Skin epidermis (tissue), 12 donors: ENCODE results near the gene RABAC1.
A peak's percentile ranks its signal among the peaks of the same experiment; 100 is the strongest.

Source experiments
- H3K27ac ChIP-seq, 21 experiments: fragments of 200-600 bp; sonication (generic) in 11 of 21; one replicate each; pipeline ENCODE4 v1.5.0; 2020; ENCODE audit warnings: mild to moderate bottlenecking in 3 of 21, inconsistent platforms in 2 of 21, moderate library complexity in 2 of 21
- H3K4me3 ChIP-seq, 7 experiments: fragments of 200-600 bp; sonication (generic) in 2 of 7; one replicate each; pipeline ENCODE4 v1.5.0; 2020; ENCODE audit warnings: inconsistent platforms in 2 of 7, mild to moderate bottlenecking in 2 of 7, moderate library complexity in 1 of 7

The RABAC1 gene

GRCh38 chr19:41932259-41932719 lies 26.8 kb downstream of the RABAC1 start:
- H3K27ac ChIP-seq, result no peak overlapping the region
- no peak overlapping the region for H3K4me3 ChIP-seq

GRCh38 chr19:41930926-41931592 lies 28.1 kb downstream of the RABAC1 start:
- H3K4me3 ChIP-seq, result no peak overlapping the region

GRCh38 chr19:41930322-41930722 lies 28.8 kb downstream of the RABAC1 start:
- Histone ChIP-seq H3K27ac (no peak overlapping the region), H3K4me3 (no peak overlapping the region)

More at GRCh38 chr19:41930926-41931592, 28.1 kb downstream of the RABAC1 start:
- H3K27ac ChIP-seq, result no peak overlapping the region

GRCh38 chr19:41929536-41930071 lies 29.5 kb downstream of the RABAC1 start:
- Histone ChIP-seq H3K4me3 (no peak overlapping the region), H3K27ac (no peak overlapping the region)

DNA sequence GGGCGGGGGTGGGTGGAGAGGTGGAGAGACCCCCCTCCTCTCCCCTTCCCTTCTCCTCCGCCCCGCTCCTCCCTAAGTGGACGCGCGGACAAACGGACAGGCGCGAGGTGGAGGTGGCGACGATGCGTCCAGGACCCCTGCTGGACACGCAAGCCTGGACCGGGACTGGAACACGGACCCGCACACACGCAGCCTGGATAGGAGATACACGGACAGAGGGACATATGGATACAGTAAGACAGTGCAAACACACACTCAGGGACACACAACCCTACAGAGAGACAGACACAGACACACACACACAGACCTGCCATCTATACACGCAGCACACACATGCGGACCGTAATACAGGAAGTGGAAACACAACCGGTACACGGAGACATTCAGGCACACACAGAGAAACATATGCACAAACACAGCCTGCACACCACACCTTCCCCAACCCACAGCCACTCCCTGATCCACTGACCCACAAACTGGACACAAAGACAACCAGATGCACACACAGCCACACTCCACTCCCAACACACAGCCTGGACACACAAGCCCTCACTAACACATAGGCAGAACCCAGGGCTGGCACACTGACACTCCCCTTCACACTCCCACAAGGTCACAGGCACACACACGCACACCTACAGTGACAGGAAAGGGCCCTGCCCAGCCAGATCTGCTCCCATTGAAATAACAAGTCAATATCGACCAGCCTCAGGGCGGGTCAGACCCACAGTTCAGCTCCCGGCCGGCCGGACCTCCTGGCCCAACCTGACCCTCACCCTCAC lies 30.2 kb downstream of the RABAC1 start:
- Histone ChIP-seq H3K27ac (peak overlapping the region in 3 of 21 experiments; percentile 12 to 59 (median 57)), H3K4me3 (peak overlapping the region; percentile 23 to 43 (median 37))

GRCh38 chr19:41928221-41928683 lies 30.9 kb downstream of the RABAC1 start, which contains the start of gene ERFL:
Gene ERFL (minus strand): TSS chr19:41928449. CDS start chr19:41912919, 15,530 bp downstream.
- Histone ChIP-seq H3K27ac (peak within 1 kb of the TSS in 6 of 21 experiments; percentile 9 to 59 (median 14)), H3K4me3 (peak within 1 kb of the TSS; percentile 23 to 43 (median 37))

DNA sequence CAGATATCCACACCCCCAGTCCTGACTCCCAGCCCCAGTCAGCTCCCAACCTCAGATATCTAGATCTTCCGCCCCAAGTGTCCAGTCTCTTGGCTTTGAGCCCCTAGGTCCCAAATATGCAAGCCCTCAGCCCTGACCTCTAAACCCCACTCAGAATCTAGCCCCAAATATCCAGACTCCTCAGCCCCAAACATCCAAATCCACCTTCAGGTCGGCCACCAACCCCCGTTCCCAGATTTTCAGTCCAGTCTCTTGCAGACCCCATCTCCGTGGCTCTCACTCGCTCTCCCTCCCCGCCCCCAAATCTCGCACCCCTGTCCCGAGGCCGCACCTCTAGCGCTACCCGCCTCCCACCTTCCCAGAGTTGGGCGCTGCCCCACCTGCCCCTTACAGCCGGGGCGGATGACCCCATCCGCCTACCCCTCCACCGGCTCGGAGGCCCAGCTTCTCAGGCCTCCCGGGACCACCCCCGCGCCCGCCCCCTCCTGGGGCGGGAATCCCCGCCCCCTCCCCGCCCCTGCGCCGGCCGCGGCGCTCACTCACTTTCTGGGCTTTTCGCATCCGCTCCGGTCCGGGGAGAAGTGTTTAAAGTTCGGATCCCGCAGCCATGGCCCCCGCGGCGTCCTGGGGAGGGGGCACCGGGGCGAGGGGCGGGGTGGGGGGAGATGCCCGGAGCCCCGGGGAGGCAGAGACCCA lies 31.5 kb downstream of the RABAC1 start:
- peak overlapping the region in 6 of 21 experiments; percentile 9 to 59 (median 14) for H3K27ac ChIP-seq
- H3K4me3 ChIP-seq, result peak overlapping the region; percentile 23 to 43 (median 37)

DNA sequence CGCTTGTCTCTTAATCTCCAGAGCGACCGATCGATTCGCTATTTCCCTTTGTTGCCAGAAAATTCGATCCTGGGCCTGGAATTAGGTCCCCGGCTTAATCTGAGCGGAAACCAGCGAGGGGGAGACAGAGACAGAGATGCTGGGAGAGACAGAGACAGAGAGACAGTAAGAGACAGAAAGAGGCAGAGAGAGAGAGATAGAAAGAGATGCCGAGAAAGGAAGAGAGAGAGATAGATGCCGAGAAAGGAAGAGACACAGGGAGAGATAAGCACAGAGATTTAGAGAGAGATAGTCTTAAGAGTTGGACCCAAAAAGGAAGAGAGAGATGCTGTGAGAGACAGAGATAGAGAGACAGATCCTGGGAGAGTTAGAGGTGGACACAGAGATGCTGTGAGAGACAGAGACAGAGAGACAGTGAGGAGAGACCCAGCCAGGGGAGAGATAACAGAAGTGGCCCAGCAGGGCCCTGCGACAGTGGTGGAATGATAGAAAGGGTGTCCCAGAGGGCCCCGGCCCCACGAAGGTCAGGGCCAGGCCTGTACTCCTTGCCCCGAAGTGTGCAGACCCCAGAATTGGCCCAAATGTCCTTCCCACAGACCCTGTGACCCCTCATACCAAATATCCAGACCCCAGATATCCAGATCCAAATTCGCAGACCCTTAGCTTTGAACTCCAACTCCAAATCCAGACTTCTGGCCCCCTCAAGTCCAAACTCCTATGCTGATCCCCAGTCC lies 32.2 kb downstream of the RABAC1 start:
- Histone ChIP-seq H3K4me3 (no peak overlapping the region), H3K27ac (no peak overlapping the region)

DNA sequence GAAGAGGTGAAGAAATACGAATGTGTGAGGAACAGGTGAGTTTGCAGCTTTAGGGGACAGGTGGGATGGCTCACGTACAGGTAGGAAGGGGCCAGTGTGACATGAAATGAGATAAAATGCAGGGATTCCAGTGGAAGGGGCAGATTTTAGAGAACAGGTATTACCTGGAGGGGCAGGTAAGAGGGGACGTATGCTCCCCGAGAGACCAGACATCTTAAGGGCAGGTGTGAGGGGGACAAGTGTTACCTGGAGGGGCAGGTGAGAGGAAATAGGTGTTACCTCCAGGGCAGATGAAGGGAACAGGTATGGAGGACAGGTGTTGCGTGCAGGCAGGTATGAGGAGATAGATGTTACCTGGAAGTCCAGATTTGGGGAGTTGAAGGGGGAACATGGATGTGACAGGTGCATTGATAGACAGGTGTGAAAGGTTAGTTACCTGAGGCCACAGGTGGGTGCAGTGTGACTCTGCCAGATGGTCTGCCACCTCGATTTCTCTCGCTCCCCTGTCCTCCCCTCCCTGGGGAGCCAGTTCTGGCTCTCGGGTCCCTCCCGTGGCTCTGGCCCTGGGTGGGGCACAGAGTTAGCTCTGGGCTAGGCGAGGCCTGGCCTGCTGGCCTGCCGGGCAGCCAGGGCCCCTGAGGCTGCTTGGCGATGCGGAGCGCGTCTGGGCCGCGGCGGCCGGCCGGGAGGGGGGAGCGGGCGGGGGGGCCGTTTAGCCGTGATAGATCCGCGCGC lies 32.9 kb downstream of the RABAC1 start:
- Histone ChIP-seq H3K27ac (no peak overlapping the region), H3K4me3 (no peak overlapping the region)

- Histone ChIP-seq H3K4me3 (no peak overlapping the region), H3K27ac (no peak overlapping the region)
These were observed 33.7 kb downstream of the RABAC1 start for GRCh38 chr19:41925208-41926003.

DNA sequence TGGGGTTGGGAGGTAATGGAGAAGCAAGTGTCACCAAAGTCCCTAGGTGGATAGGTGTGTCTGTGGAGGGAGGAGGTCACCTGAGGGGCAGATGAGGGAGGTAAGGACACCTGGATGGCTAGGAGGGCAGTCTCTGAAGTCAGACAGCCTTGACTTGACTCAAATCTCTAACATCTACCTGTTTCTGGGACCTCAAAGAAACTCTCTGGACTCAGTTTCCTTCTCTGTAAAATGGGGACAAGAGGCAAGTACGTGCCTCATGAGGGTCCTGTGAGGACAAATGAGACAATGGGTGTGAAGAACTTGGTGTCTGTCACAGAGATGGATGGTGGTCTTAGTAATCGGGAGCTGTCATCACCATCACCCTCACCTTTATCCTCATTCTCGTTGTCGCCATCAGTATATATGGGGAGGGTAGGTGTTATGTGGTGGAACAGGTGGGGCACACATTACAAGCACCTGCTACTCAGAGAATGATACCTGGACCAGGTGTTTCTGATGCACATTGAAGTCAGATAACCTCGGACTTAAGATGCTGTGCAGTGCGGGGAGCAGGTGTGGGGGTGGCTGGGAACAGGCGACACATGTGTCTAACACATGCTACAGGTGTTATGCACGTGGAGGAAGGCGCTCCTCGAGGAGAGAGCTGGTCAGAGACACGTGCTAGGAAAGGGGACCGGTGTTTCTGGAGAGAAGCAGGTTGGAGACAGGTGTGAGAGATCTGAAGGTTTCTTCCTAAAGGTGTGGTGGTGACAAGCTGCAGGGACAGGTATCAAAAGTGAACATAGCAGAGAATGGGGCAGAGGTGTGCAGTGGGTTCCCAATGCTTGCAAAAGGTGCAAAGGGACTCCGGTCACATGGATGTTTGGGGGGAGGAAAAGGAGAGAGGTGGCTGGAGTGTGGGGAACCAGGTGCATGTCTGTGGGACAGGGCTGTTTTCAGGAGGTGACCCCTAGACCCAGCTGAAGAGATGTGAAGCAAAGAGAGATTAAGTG lies 34.7 kb downstream of the RABAC1 start:
- H3K4me3 ChIP-seq, result no peak overlapping the region

DNA sequence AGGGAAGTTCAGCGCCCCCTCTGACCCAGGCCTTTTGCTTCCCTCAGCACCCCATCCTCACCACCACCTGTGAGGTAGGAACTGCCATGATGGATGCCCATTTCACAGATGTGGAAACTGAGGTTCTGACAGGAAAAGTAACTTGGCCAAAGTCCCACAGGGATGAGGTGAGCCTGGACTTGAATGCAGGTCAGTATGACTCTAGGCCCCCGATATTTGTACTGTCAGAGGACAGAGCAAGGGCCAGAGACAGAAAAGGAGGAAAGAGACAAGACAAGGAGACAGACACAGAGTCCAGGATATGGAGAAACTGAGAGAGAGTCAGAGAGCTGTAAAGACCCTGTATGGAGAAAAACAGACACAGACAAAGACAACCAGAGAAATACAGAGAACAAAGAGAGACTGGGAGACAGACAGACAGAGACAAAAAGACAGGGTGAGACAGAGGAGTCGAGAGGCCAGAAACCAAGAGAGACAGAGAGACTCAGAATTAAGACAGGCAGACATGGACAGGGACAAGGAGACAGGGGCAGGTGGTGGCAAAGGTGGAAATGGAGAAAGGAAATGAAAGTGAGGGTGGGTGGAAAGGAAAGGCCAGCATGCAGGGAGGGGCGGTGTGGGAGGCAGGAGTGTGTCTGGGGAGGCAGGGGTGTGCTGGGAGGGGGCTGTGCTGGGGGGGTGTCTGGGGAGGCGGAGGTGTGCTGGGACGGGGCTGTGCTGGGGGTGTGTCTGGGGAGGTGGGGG lies 35.9 kb downstream of the RABAC1 start:
- H3K4me3 ChIP-seq, result no peak overlapping the region
- no peak overlapping the region for H3K27ac ChIP-seq

More for the DNA sequence above, 34.7 kb downstream of the RABAC1 start:
- no peak overlapping the region for H3K27ac ChIP-seq

DNA sequence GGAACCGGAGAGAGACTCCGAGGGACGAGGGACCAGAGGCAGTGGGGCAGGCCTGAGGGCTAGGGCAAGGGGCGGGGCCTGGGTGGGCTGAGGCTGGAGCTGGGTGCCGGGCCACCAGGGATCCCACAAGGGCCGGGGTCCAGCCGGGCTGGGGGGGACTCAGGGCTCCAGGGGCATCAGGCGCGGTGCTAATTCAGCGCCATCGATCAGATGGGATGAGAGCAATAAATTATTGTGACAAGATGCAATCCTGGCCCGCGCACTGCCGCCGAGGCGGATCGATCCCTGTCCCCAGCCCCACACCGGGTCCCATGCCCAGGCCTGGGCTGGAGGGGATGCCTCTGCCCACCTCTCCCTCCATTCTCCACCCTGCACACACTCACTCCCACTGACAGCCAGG lies 36.5 kb downstream of the RABAC1 start:
- Histone ChIP-seq H3K27ac (no peak overlapping the region), H3K4me3 (no peak overlapping the region)

GRCh38 chr19:41921577-41922576 lies 37.2 kb downstream of the RABAC1 start:
- no peak overlapping the region for H3K4me3 ChIP-seq
- H3K27ac ChIP-seq, result no peak overlapping the region
